K562 (cell line): ENCODE measurements around the gene NCOA1. TPM values are rescaled to one million over a fixed set of nuclear protein-coding genes. Genes with fewer than 3 reads are reported as not detected.
A peak's percentile ranks its signal among the peaks of the same experiment; 100 is the strongest.

Experiments
- CXXC5 ChIP-seq: fragments of 250-450 bp; sonication (Bioruptor Pico); IDR thresholded peaks from 2 replicates; pipeline ENCODE4 v1.8.0; 2022; ENCODE audit warnings: inconsistent platforms, mild to moderate bottlenecking, moderate library complexity
- ETV5 ChIP-seq: sonication (generic); formaldehyde crosslinking; IDR thresholded peaks from 2 replicates; pipeline ENCODE4 v1.4.0; 2020; ENCODE audit warnings: low read depth, mild to moderate bottlenecking, missing genetic modification reagents
- HDAC1 ChIP-seq, 2 experiments: fragments of 450-650 bp; IDR thresholded peaks; 2 replicates each; pipeline ENCODE4 v1.6.1; 2016 to 2017; ENCODE audit warnings: inconsistent platforms in 1 of 2, mild to moderate bottlenecking in 1 of 2, moderate library complexity in 1 of 2
- HDAC3 ChIP-seq: fragments of 450-650 bp; IDR thresholded peaks from 2 replicates; pipeline ENCODE4 v1.6.1; 2018; ENCODE audit warnings: borderline replicate concordance, mild to moderate bottlenecking, moderate library complexity; ENCODE audit not compliant: partially characterized antibody
- JUND ChIP-seq, 2 experiments: IDR thresholded peaks; 2 replicates in 1 of 2; 3 replicates in 1 of 2; pipeline ENCODE4 v1.6.1; 2011; ENCODE audit warnings: borderline replicate concordance in 2 of 2, low read depth in 2 of 2, low read length in 2 of 2, improper control_type of control experiment in 1 of 2, missing biosample characterization in 1 of 2, missing genetic modification characterization in 1 of 2, missing genetic modification reagents in 1 of 2
- MEF2A ChIP-seq: IDR thresholded peaks from 2 replicates; pipeline ENCODE4 v1.6.1; 2011; ENCODE audit warnings: low read depth, mild to moderate bottlenecking, low read length, moderate library complexity; ENCODE audit not compliant: control insufficient read depth
- NFE2L1 ChIP-seq: fragments of 450-650 bp; IDR thresholded peaks from 2 replicates; pipeline ENCODE4 v1.6.1; 2016; ENCODE audit warnings: missing genetic modification characterization, low read depth, mild to moderate bottlenecking, missing compliant biosample characterization, moderate library complexity, borderline replicate concordance
- POLR2H ChIP-seq: IDR thresholded peaks from 2 replicates; pipeline ENCODE4 v1.6.1; 2016; ENCODE audit warnings: missing genetic modification characterization, low read depth, mild to moderate bottlenecking, control low read depth, missing compliant biosample characterization, moderate library complexity
- RFX7 ChIP-seq: fragments of 250-450 bp; sonication (Bioruptor Pico); IDR thresholded peaks from 2 replicates; pipeline ENCODE4 v1.5.1; 2021; ENCODE audit warnings: mild to moderate bottlenecking
- SAFB ChIP-seq: fragments of 200-400 bp; formaldehyde crosslinking; IDR thresholded peaks from 2 replicates; pipeline ENCODE4 v1.6.1; 2017; ENCODE audit warnings: low read depth, low read length, borderline replicate concordance
- polyA plus RNA-seq, 8 experiments: library from polyadenylated mRNA; depleted of rRNA in 4 of 8; stranded (reverse) in 5 of 8; unstranded in 3 of 8; fragments of >200 nt; fragmentation: Nextera tagmentation in 2 of 8; fragmentation: Illumina TruSeq in 1 of 8; extraction: Ambion mirVana in 2 of 8; extraction: Trizol in 1 of 8; gene quantifications; 2 replicates each; pipeline versions ENCODE4 v1.2.1 to v1.2.3, GENCODE V29; 2011 to 2014; ENCODE audit warnings: inconsistent platforms in 1 of 8, missing spikeins in 1 of 8
- total RNA-seq, 7 experiments: library from RNA; depleted of rRNA in 6 of 7; stranded (reverse); fragments of >200 nt in 6 of 7; fragmentation: Illumina TruSeq in 2 of 7; extraction: Trizol in 2 of 7; gene quantifications; 2 replicates each; pipeline versions ENCODE4 v1.2.1 to v1.2.3, GENCODE V29; 2011 to 2021; ENCODE audit warnings: low replicate concordance in 1 of 7
- TF ChIP-seq, protein P1 (sequence below): fragments of 450-650 bp; IDR thresholded peaks from 2 replicates; pipeline ENCODE4 v1.6.1; 2018; ENCODE audit not compliant: partially characterized antibody
- TF ChIP-seq, protein P2 (sequence below), 2 experiments: fragments of 450-650 bp; conservative IDR thresholded peaks; 2 replicates each; pipeline ENCODE4 v1.6.1; 2017; ENCODE audit warnings: mild to moderate bottlenecking in 2 of 2, moderate library complexity in 2 of 2
- TF ChIP-seq, protein P3 (sequence below): sonication (generic); formaldehyde crosslinking; IDR thresholded peaks from 2 replicates; pipeline ENCODE4 v1.8.0; 2022; ENCODE audit warnings: mild to moderate bottlenecking, missing genetic modification reagents
- TF ChIP-seq, protein P4 (sequence below): fragments of 450-650 bp; IDR thresholded peaks from 2 replicates; pipeline ENCODE4 v1.6.1; 2016

The NCOA1 gene
- total and polyA plus RNA-seq, 9 of the 15 experiments (the other 6 are each of a cell fraction or from before 2014, with no cell fraction given) = 4.9 to 25.7 (median 17.0) TPM

DNA sequence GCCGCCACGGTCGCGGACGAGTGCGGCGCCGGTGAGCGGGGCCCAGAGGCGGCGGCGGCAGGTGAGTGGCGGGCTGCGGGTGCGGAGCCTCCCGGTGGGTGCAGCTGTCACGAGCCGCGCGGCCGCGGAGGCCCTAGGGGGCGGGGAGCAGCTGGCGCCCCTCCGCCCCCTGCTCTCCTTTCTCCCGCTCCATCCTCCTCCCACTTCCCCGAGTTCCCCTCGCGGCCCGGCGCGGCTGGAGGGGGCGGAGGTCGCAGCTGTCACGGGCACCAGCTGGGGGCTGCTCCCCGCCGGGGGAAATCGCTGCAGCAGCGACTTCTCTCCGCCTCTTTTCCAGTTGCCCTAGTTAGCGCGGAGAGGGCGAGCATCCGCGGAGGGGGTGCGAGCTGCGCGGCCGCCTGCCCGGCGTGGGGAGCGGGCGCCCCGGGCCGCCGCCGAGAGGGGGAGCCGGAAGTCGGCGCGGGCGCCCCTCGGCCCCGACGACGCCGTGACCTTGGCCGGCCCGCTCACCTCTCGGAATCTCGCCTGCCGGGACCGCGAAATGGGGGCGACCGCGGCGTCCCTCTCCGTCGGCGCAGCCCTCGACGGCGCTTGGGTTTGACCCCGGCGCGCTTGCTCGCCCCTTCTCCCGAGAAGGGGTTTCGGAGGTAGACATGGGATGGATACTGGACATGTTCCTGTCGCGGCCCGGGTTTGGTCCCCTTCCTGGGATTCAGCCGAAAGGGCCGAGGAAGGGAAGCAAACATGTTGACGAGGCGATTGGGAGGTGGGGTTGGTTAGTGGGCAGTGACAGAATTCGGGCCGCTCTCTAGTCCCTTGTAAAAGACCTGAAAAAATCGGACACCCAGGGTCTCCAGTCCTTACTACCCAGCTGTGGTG, 727 bp downstream of the NCOA1 start (continued):
- TF ChIP-seq, protein P1, sequence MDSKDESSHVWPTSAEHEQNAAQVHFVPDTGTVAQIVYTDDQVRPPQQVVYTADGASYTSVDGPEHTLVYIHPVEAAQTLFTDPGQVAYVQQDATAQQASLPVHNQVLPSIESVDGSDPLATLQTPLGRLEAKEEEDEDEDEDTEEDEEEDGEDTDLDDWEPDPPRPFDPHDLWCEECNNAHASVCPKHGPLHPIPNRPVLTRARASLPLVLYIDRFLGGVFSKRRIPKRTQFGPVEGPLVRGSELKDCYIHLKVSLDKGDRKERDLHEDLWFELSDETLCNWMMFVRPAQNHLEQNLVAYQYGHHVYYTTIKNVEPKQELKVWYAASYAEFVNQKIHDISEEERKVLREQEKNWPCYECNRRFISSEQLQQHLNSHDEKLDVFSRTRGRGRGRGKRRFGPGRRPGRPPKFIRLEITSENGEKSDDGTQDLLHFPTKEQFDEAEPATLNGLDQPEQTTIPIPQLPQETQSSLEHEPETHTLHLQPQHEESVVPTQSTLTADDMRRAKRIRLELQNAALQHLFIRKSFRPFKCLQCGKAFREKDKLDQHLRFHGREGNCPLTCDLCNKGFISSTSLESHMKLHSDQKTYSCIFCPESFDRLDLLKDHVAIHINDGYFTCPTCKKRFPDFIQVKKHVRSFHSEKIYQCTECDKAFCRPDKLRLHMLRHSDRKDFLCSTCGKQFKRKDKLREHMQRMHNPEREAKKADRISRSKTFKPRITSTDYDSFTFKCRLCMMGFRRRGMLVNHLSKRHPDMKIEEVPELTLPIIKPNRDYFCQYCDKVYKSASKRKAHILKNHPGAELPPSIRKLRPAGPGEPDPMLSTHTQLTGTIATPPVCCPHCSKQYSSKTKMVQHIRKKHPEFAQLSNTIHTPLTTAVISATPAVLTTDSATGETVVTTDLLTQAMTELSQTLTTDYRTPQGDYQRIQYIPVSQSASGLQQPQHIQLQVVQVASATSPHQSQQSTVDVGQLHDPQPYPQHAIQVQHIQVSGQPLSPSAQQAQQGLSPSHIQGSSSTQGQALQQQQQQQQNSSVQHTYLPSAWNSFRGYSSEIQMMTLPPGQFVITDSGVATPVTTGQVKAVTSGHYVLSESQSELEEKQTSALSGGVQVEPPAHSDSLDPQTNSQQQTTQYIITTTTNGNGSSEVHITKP = peak; percentile 87
- TF ChIP-seq NFE2L1 = no peak
- 0 out of 2 replicates have a peak, but pooled peaks have one; percentile 4 for TF ChIP-seq JUND (IDR thresholded peaks at IDR 0.05; ENCODE audit: borderline replicate concordance, low read depth, low read length)
- no peak for TF ChIP-seq JUND (tag; IDR thresholded peaks at IDR 0.05; ENCODE audit: borderline replicate concordance, low read depth, low read length)
- no peak for TF ChIP-seq POLR2H (tag)
- TF ChIP-seq MEF2A = no peak
- no peak for TF ChIP-seq HDAC3
- TF ChIP-seq ETV5 (CRISPR knock-in tag) = 0 out of 2 replicates have a peak, but pooled peaks have one; percentile 46
- TF ChIP-seq, protein P2, sequence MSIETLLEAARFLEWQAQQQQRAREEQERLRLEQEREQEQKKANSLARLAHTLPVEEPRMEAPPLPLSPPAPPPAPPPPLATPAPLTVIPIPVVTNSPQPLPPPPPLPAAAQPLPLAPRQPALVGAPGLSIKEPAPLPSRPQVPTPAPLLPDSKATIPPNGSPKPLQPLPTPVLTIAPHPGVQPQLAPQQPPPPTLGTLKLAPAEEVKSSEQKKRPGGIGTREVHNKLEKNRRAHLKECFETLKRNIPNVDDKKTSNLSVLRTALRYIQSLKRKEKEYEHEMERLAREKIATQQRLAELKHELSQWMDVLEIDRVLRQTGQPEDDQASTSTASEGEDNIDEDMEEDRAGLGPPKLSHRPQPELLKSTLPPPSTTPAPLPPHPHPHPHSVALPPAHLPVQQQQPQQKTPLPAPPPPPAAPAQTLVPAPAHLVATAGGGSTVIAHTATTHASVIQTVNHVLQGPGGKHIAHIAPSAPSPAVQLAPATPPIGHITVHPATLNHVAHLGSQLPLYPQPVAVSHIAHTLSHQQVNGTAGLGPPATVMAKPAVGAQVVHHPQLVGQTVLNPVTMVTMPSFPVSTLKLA (conservative IDR thresholded peaks at IDR 0.05) = 0 out of 4 replicates have a peak, but pooled peaks of 1 of the 2 experiments have one; percentile 10
- TF ChIP-seq, protein P3, sequence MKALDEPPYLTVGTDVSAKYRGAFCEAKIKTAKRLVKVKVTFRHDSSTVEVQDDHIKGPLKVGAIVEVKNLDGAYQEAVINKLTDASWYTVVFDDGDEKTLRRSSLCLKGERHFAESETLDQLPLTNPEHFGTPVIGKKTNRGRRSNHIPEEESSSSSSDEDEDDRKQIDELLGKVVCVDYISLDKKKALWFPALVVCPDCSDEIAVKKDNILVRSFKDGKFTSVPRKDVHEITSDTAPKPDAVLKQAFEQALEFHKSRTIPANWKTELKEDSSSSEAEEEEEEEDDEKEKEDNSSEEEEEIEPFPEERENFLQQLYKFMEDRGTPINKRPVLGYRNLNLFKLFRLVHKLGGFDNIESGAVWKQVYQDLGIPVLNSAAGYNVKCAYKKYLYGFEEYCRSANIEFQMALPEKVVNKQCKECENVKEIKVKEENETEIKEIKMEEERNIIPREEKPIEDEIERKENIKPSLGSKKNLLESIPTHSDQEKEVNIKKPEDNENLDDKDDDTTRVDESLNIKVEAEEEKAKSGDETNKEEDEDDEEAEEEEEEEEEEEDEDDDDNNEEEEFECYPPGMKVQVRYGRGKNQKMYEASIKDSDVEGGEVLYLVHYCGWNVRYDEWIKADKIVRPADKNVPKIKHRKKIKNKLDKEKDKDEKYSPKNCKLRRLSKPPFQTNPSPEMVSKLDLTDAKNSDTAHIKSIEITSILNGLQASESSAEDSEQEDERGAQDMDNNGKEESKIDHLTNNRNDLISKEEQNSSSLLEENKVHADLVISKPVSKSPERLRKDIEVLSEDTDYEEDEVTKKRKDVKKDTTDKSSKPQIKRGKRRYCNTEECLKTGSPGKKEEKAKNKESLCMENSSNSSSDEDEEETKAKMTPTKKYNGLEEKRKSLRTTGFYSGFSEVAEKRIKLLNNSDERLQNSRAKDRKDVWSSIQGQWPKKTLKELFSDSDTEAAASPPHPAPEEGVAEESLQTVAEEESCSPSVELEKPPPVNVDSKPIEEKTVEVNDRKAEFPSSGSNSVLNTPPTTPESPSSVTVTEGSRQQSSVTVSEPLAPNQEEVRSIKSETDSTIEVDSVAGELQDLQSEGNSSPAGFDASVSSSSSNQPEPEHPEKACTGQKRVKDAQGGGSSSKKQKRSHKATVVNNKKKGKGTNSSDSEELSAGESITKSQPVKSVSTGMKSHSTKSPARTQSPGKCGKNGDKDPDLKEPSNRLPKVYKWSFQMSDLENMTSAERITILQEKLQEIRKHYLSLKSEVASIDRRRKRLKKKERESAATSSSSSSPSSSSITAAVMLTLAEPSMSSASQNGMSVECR = peak; percentile 88
- TF ChIP-seq, protein P4, sequence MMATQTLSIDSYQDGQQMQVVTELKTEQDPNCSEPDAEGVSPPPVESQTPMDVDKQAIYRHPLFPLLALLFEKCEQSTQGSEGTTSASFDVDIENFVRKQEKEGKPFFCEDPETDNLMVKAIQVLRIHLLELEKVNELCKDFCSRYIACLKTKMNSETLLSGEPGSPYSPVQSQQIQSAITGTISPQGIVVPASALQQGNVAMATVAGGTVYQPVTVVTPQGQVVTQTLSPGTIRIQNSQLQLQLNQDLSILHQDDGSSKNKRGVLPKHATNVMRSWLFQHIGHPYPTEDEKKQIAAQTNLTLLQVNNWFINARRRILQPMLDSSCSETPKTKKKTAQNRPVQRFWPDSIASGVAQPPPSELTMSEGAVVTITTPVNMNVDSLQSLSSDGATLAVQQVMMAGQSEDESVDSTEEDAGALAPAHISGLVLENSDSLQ = no peak; the same call in 1 of the 2 replicates
- peak in 1 of 2 experiments; percentile 68; a peak in 2 of 4 replicates for TF ChIP-seq HDAC1 (IDR thresholded peaks at IDR 0.05)
- TF ChIP-seq SAFB = no peak
- TF ChIP-seq RFX7 (CRISPR knock-in tag) = no peak
- TF ChIP-seq CXXC5 (CRISPR knock-in tag) = peak; percentile 68
